HG03558 (cell line): ENCODE measurements around the gene MYOG.

ENCODE experiments used
- ATAC-seq: cut with Tn5 transposase; IDR thresholded peaks from one replicate; pipeline ENCODE4 v1.9.1; 2021; ENCODE audit warnings: moderate number of reproducible peaks; ENCODE audit not compliant: unreplicated experiment; ENCODE audit errors: extremely low read depth

Gene MYOG

DNA sequence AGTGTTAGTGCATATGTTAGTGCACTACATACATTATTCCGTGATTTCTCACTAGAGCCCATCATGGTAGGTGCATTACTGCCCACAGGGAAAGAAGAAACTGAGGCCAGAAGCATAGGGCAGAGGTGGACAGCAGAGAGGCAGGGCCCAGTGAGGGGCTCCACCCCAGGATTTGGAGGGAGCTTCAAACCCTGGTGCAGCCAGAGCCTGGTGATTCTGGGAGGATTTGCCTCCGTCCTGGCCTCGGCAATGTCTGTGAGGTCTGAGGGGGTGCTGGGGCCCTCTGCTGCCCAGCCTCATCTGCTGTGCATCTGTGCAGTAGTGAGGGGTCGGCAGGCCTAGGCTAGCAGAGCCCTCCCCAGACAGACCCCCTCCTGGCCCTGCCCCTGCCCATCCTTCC is 36.7 kb downstream of the MYOG start:
- ATAC-seq: no peak

DNA sequence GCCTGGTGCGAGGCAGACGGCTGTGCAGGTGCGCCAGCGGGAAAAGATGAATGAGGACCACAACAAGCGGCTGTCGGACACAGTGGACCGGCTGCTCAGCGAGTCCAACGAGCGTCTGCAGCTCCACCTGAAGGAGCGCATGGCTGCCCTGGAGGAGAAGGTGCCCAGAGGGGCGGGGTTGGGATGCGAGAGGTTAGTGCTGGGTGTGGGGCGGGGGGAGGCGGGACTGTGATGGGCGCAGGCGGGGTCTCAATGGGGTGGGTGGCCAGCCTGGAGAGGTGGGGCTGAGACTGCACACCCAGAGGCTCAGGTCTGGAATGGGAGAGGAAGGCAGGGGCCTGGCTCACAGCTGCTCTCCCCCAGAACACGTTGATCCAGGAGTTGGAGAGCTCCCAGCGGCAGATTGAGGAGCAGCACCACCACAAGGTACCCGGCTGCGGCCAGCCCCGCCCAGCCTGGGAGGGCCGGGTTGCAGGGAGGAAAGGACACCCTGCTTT is 37.2 kb downstream of the MYOG start:
- ATAC-seq: no peak

- no peak for ATAC-seq
Observed at GRCh38 chr1:203048086-203048485, 37.7 kb downstream of the MYOG start.

DNA sequence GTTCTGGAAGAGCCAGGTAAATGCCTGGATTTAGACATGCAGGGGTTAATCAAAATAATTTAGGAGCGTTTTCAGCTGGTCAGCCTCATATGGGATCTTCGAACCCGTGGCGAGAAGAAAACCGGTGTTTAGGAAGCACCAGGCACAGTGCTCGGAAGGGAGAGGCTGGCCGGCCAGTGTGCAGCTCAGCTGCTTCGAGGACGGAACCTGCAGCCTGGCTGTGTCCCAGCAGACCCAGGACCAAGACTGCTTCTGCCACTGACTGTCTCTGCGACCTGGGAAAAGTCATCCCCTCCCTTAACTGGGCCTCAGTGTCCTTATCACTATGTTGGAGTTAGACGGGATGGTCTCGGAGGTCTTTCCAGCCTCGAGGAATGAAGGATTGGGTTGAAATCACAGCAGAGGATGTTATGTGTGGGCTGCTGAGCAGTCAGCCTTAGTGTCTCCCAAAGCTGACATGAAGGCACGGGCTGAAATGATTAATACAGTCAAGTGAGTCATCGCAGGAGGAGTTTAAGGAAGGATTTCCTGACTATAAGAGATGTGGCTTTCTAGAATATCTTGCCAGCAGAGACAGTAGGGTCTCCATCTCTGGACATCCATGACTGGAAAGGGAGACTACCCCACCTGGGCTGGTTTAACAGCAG is 38.7 kb downstream of the MYOG start:
- no peak for ATAC-seq

DNA sequence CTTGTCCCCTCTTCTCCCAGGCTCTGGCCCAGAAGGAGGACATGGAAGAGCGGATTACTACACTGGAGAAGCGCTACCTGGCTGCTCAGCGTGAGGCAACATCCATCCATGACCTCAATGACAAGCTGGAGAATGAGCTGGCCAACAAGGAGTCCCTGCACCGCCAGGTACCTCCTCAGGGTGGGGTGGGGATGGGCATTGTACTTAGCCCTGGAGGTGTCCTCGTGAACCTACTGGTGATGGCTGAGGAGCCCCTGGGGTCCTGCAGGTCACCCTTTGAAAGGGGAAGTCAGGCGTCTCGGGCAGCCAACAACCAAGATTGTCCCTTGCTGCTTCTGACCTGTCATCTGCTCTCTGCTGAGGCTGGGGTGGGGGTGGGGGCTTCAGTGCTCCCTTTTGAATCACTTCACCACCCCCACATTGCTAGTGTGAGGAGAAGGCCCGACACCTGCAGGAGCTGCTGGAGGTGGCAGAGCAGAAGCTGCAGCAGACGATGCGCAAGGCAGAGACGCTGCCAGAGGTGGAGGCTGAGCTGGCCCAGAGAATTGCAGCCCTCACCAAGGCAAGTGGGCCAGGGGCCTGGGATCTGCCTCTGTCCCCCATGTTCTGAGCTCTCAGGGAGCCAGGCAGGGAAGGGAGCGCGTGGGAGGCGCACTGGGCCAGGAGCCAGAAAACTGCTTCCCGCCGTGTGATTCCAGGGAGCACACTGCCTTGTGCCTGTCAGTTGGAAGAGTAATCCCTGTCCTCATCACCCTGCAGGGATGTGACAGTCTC is 39.8 kb downstream of the MYOG start:
- ATAC-seq: no peak

DNA sequence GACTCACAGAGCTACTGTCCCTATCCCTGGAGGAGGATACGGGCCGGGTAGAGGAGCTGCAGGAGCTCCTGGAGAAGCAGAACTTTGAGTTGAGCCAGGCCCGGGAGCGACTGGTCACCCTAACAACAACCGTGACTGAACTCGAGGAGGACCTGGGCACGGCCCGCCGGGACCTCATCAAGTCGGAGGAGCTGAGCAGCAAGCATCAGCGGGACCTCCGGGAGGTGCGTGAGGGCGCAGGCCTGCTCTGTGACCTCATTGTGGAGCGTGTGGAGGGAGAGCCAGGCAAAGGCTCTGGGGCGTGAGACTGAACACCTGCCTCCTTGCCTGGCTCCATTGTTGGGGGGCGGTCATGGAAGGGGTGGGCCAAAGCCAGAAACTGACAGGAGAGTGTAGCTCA is 40.5 kb downstream of the MYOG start:
- no peak for ATAC-seq

DNA sequence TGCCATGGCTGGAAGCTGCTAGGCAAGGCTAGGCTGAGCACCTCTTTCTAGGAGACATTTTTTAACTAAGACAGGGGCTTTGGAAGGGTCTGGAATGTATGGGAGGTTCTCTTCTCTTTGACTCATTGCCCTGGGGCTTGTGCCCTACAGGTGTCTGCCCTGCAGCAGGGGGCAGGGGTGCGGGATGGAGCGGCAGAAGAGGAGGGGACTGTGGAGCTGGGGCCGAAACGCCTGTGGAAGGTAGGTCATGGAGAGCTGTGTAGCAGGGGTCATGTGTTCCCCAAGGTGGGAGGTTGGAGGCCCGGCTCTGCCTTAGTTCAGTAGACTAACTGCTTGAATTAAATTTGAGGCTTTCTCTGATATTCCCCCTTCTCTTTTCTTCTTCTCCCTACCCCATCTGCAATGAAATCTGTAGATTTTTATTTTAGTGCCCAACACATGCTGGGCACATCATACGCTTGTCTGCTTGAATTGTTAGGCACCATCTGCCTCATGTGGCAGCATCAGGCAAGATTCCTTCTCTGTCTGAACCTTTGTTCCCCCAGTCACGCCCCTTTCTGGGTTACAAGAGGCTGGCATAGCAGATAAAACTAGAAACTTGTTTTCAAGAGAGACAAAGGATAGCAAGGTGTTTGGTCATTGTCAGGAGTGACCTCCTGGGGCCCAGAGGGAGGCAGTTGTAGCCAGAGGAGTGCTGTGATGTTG is 41.1 kb downstream of the MYOG start:
- no peak for ATAC-seq

DNA sequence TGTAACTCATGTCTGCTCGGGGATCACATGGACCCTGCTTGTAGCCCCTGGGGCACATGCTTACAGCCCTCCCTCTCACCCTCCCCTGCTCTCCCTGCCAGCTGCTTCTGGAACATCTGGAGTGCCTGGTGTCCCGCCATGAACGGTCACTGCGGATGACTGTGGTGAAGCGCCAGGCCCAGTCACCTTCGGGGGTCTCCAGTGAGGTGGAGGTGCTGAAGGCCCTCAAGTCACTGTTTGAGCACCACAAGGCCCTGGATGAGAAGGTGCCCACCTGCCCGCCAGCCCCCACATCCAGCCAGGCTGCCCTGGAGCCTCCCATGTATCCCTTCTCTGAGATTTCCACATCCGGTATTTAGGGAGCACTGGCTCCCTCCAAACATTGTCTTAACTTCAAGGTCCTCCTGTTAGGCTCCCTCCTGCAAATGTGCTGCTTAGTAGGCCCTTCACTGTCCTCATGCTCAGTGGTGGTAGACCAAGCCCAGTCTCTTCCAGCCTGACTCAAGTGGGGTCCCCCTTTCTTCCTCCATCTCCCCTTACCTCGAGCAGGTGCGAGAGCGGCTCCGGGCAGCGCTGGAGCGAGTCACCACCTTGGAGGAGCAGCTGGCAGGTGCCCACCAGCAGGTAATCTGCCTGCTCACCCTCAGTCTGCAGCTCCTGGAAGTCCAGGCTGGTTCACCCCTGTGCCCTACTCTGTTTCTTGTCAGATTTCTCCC is 41.8 kb downstream of the MYOG start:
- ATAC-seq: no peak

DNA sequence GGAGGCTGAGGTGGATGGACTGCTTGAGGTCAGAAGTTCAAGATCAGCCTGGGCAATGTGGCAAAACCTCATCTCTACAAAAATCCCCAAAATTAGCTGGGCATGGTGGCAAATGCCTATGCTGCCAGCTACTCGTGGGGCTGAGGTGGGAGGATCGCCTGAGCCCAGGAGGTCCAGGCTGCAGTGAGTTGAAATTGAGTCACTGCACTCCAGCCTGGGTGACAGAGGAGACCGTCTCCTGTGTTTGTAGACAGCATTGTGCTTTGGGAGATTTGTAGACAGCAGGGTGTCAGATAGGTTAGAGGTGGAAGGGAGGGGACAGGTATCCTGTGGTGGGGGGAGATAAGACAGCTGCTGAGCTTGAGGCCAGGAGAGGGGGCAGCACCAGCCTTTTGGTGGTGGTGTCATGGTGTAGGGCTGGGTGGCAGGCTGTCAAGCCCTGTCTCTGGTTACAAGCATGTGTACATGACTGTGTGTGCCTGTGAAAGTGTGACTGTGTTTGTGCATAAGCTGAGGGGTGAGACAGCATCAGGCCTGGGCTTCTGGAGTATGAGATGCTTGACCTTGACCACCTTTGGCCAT is 44.4 kb downstream of the MYOG start:
- no peak for ATAC-seq

- no peak for ATAC-seq
Observed at GRCh38 chr1:203040513-203041275, 45.1 kb downstream of the MYOG start.

DNA sequence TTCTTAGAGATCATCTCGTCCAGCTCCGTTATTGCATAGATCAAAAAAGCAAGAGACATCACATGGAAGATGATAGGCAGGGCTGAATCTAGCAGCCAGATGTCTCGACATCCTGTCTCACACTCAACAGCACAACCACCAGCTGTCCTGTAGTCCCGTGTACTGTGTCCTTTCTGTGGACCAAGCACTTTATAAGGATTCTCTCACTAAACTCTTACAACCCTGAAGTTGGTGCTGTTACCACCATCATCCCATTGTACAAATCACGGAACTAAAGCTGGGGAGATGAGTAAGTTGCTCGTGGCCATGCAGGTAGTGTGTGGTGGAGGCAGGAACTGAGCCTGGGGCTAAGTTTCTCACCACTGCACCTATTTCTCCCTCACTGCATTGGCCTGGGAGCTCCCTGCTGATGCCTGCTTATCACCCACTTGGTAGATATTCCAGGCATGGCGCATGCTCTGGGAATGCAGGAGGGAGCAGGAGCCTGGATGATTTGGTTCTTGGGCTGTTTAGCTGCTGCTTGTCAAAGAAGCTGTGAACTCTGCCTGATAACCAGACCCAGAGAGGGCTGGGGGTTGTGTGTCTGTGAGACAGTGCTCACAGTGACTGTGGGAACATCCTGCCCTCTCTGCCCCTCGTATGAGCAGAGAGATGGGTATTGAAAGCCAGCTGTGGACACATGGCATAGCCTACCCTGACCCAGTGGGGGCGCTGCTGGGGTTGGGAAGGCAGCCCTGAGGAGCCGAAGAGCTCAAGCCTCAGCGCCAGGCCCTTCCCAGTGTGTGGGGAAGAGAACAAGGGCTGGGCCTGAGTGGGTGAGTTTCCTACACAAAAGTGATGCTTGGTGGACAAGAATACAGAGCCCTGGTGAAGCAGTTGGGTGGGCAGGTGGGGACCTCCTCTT is 46.0 kb downstream of the MYOG start:
- no peak for ATAC-seq

GRCh38 chr1:203038891-203039608 is 46.8 kb downstream of the MYOG start:
- no peak for ATAC-seq

DNA sequence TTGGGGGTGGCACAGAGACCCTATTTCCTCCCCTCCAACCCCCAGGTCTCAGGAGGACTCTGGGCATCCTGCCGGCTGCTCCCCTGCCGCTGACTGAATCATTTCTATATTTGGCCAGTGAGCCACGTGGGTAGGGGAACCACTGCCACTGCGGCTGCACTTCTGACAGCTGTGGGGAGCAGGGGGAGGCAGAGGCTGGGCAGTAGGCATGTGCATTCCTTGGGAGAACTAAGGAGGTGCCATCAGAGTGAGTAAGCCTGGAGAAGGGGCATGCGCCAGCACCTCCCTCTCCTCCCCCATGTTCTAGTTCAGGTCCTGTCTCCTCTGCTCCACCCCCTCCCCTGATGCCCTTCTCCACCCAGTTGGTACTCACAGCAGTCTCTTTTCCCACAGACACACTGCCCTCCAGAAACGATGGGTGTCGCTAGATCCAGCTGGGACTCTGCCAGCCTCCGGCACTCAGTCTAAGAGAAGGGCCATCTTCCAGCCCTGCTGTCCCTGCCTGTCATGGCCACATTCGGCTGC is 47.5 kb downstream of the MYOG start:
- no peak for ATAC-seq

- ATAC-seq: no peak
Observed at GRCh38 chr1:203037509-203038190, 48.2 kb downstream of the MYOG start.

GRCh38 chr1:203036537-203036936 is 49.3 kb downstream of the MYOG start:
- ATAC-seq: no peak

GRCh38 chr1:203036135-203036534 is 49.7 kb downstream of the MYOG start:
- no peak for ATAC-seq
